NK-92 (cell line): Measurements from ENCODE around the gene SCAF1.

Experiments used
- DNase-seq: peaks from one replicate; lab custom pipeline; 2025; ENCODE audit not compliant: unreplicated experiment; lab: John Stamatoyannopoulos, UW

The SCAF1 gene

GRCh38 chr19:49642492-49643035 is 555 bp downstream of the SCAF1 start:
- DNase-seq: no peak

GRCh38 chr19:49643466-49643865 is 1.5 kb downstream of the SCAF1 start:
- DNase-seq: no peak

GRCh38 chr19:49645592-49645991 is 3.6 kb downstream of the SCAF1 start:
- DNase-seq: no peak

- DNase-seq: no peak
Measured at GRCh38 chr19:49645995-49646394, 4.0 kb downstream of the SCAF1 start.

GRCh38 chr19:49646586-49646985 is 4.6 kb downstream of the SCAF1 start:
- DNase-seq: no peak

GRCh38 chr19:49651029-49651819 is 9.2 kb downstream of the SCAF1 start:
- DNase-seq: no peak

- DNase-seq: no peak
Measured at GRCh38 chr19:49651820-49652550, 10.0 kb downstream of the SCAF1 start.

- no peak for DNase-seq
Measured at GRCh38 chr19:49652551-49653465, 10.8 kb downstream of the SCAF1 start.

- DNase-seq: no peak
Measured at GRCh38 chr19:49653466-49653806, 11.4 kb downstream of the SCAF1 start.

- no peak for DNase-seq
Measured at GRCh38 chr19:49654581-49654980, 12.6 kb downstream of the SCAF1 start.

GRCh38 chr19:49655570-49656455 is 13.8 kb downstream of the SCAF1 start:
- DNase-seq: no peak

GRCh38 chr19:49656456-49657109 is 14.6 kb downstream of the SCAF1 start:
- no peak for DNase-seq

GRCh38 chr19:49657493-49658138 is 15.6 kb downstream of the SCAF1 start:
- DNase-seq: no peak

GRCh38 chr19:49658139-49658517 is 16.1 kb downstream of the SCAF1 start:
- no peak for DNase-seq

GRCh38 chr19:49658566-49659442 is 16.8 kb downstream of the SCAF1 start:
- no peak for DNase-seq

- no peak for DNase-seq
Measured at GRCh38 chr19:49660338-49660961, 18.4 kb downstream of the SCAF1 start.

GRCh38 chr19:49662011-49662410 is 20.0 kb downstream of the SCAF1 start:
- DNase-seq: no peak

GRCh38 chr19:49663224-49663623 is 21.2 kb downstream of the SCAF1 start:
- DNase-seq: no peak
